GM21737 (cell line): Measurements from ENCODE around the gene PPM1M.
A peak's percentile ranks its signal among the peaks of the same experiment; 100 is the strongest.
"Not testable (repeated sequence)": the region's sequence is repeated elsewhere in the genome, so short reads cannot be mapped to it uniquely, and the experiment has no call there.

ENCODE experiments used
- ATAC-seq: cut with Tn5 transposase; IDR thresholded peaks from one replicate; pipeline ENCODE4 v1.9.1; 2021; ENCODE audit warnings: mild to moderate bottlenecking, moderate library complexity; ENCODE audit not compliant: unreplicated experiment

PPM1M gene

DNA sequence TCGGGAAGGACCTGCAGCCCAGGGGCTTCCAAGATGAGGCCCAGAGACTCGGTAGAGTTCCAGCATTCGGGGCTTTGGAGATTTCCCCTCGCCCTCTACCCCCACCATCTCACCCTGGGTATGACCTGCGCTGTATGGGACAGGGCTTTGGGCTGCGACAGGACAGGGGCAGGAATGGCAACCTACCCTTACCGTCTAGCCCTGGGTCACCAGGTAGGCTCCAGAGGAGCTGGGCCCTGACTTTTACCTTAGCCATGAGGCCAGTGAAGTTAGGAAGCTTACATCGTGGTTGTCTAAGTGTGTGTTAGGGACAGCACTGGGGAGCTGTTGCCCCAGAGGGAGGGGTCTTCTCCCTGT, 683 bp downstream of the PPM1M start:
- ATAC-seq = no peak

DNA sequence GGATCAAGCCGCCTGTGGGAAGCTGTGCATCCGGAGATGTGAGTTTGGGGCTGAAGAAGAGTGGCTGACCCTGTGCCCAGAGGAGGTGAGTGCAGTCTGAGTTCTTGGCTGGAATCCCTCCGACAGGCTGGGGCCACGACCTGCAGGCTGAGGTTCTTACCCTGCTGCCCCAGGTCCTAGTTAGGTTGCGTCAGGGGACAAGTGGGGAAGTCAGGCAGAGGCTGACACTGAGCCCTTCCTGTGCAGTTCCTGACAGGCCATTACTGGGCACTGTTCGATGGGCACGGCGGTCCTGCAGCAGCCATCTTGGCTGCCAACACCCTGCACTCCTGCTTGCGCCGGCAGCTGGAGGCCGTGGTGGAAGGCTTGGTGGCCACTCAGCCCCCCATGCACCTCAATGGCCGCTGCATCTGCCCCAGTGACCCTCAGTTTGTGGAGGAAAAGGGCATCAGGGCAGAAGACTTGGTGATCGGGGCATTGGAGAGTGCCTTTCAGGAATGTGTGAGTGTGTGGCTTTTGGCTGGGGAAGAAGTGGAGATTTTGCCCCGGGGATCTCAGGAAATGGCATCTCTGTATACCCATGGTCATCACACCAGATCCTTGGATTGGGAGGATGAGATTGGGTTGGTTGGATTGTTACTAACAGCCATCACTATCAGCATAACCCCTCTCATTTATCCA, 1.3 kb downstream of the PPM1M start:
- ATAC-seq = no peak

DNA sequence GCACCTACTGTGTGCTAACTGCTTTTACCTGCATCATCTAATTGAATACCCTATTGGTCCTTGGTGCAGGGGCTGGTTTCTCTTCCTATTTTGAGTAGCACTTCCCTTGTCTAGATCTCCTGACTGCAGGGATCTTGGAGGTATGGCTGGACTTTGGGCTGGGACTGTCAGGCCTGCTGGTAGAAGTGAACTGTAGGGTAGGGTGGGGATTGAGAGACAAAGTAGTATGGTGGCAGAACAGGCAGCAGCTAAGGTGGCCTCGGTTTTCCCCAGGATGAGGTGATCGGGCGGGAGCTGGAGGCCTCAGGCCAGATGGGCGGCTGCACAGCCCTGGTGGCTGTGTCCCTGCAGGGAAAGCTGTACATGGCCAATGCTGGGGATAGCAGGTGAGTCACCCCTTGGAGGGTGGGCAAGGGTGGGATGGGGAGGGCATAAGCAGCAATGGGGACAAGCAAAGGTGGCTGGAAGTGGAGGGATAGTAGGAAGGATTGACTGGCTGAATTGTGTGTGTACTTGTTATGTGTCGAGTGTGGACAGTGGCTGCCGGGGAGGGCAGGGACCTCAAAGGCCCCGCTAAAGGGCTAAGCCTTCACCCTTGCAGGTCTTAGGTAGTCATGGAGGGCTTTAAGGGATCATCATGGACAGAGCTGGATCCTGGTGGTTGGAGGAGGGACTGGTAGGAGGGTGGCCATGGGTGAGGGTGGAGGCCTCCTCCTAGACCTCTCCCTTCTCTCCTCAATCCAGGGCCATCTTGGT, 2.0 kb downstream of the PPM1M start:
- ATAC-seq = no peak

DNA sequence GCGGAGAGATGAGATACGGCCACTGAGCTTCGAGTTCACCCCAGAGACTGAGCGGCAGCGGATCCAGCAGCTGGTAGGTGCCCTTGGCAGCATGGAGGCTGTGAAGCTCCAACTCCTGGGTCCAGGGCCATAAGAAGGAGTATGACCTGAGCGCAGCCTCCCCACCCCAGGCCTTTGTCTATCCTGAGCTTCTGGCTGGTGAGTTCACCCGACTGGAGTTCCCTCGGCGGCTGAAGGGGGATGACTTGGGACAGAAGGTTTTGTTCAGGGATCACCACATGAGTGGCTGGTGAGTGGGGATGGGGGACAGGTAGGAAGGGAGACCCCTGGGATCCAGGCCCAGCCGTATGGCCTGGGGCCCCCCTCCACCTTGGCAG, 2.6 kb downstream of the PPM1M start:
- no peak for ATAC-seq

DNA sequence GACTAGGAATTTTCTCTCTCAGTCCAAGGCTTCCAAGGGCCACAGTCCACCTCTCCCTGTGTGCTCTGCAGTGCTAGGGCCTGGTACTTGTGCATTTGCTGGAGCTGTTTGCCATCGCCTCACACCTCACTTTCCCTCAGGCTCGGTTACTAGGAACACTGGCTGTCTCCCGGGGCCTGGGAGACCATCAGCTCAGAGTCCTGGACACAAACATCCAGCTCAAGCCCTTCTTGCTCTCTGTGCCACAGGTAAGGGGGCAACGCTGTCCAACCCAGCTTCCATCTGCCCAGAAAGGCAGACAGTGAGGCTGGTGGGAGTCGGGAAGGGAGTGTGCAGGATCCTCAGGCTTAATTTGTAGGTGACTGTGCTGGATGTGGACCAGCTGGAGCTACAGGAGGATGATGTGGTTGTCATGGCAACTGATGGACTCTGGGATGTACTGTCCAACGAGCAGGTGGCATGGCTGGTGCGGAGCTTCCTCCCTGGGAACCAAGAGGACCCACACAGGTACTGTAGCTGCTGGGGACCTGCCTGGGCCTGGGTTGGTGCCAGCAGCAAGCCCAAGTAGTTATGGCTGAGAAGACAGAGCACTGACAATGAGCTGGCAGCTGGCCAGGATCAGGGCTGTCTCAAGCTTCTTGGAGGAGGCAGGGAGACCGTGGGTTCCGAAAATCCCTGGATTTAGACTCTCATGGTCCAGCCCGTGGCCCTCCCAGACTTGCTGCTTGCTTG, 3.4 kb downstream of the PPM1M start:
- ATAC-seq = no peak

DNA sequence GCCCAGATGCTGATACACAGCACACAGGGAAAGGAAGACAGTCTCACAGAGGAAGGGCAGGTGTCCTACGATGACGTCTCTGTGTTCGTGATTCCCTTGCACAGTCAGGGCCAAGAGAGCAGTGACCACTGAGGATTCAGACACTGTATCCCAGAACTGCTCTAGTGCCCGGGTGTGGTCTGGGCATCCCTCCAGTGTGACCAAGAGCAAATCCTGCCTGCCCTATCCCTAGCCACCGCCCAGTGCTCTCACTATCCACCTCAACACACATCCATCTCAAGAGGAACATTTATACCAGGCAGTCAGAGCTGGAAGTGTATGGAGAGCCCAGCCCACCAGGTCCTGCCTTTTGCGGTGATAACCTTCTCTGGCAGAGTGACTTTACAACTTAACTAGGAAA, 4.1 kb downstream of the PPM1M start:
- no peak for ATAC-seq

DNA sequence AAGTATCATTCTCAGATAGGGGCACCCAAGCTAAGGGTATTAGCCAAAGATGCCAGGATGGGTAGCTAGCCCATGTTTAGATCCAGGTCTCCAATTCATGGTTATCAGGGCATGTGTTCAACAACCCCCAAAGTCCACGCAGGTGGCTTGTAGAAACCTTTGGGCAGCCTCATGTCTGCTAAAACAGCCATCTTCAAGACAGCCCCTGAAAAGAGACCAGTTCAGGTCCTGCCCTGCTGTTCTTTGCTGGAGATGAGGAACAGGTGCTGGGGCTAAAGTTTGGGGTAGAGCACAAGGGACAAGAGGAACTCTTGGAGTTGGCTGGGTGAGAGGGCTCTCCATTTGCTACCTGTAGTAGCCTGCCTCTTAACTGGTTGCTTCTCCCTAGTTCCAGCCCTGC, 4.6 kb downstream of the PPM1M start:
- ATAC-seq = no peak

DNA sequence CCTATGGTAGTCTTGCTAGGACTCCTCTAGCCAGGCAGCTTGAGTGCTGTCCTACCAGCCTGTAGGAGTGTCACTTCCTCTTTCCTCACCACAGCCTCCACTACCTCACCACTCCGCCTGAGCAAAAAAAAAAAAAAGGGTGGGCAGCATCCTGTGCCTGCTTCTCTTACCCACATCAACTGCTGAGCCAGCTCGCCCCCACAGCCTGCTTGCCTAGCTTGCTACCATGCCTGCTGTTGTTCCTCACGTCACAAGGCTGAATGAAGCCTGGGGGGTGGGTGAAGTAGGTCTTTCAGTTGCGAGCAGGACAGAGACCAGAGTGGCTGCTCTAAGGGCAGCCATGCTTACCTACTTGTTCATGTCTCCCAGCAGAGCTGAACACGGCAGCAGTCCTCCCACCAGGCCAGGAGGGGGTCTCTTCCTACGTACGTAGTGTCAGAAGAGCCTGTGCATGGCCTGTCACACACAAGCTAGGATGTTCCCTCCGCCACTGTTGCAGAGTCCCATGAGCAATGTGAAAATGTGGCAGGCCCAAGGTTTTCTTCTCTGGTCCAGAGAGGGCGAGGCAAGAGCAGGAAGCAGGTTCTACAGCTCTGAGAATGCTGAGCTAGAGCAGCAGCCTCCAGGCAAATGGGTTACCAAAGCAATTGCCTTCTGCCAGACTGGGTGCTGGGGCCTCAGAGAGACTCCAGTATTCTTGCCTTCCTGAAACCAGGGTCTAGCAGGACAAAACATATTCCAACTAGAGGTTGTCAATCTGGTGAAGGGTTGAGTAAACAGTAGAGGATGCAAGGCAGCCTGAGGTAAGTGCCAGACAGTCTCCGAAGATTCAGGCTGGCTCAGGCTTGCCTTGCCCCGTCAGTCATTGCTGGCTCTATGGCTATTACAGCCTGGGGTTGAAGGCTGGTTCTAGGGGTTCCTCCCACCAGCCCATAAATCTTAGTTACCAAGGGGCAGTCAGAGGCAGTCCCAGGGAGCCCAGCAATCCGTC, 8.1 kb downstream of the PPM1M start:
- ATAC-seq = peak; percentile 76

GRCh38 chr3:52254608-52255007, 9.0 kb downstream of the PPM1M start:
- ATAC-seq = no peak

DNA sequence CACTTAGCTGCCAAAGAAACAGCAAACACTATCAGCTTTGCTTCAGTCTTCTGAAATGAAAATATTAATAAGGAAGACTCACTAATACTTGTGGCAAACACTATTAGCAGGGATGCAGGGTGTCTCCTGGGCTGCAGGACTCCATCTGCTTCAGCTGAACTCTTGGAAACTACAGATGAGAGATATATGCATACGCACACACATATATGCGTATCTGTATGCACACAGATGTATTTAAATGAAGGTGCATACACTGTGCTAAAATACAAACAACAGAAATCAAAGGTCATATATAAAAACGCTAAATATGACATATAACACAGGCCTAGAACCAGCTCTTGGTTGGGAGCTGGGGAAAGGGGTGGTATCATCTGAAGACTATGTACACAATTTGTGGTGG, 10.6 kb downstream of the PPM1M start:
- no peak for ATAC-seq

DNA sequence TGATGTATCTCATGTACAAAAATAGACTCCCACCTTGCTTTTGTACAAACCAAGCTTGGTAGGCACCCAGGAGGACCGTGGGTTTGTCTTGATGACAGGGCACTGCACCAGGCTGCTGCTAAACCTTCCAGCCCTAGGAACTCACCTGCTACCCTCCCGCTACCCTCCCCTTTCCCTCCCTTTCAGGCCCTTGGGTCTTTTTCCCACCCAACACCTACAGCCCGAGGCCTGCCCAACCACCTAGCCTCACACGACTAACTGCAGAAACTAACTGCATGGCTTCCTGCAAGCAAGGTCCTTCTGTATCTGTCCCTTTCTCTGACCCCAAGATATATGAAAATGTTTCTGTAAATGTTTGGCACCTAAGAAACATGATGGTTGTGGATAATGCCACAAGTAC, 11.1 kb downstream of the PPM1M start:
- ATAC-seq = no peak

GRCh38 chr3:52257911-52258310, 12.4 kb downstream of the PPM1M start:
- ATAC-seq = no peak

DNA sequence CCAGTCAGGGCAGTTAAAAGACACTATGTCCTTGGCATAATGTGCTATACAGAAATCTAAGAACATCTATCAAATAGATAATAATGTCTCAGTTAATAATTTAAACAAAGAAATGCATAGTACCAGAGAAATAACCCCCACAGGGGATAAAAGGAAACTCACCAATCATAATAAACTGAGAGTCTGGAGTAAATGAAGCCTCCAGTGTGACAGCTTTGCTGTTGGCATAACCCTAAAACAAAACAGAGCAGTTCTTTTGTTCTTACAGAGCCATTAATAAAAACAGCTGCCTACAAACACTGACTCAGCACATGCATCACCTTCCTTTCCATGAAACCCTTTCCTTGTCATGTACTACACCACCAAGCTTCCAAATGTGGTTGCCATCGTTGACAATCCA, 13.5 kb downstream of the PPM1M start:
- no peak for ATAC-seq

GRCh38 chr3:52259448-52259847, 13.9 kb downstream of the PPM1M start:
- ATAC-seq = no peak

GRCh38 chr3:52262447-52262846, 16.9 kb downstream of the PPM1M start:
- ATAC-seq = no peak

GRCh38 chr3:52265387-52265786, 19.8 kb downstream of the PPM1M start:
- no peak for ATAC-seq

DNA sequence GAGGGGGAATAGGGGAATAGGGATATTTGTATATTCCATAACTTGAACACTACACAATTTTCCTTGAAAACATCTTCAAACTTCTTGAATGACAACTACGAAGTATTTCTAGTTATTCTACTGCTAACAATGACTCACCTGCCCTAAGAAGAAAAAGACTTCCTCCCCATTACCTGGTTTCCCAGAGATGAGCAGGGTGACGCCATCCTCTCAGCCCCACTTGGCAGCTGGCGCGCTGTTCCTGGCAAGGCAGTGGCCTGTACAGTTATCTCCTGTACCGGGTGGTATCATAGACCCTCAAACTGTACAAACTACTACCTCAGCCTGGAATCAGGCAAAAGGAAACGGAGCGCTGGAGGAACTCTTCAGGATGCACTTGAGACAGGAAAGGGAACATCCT, 22.5 kb downstream of the PPM1M start:
- ATAC-seq = no peak

GRCh38 chr3:52269776-52270175, 24.2 kb downstream of the PPM1M start:
- no peak for ATAC-seq

DNA sequence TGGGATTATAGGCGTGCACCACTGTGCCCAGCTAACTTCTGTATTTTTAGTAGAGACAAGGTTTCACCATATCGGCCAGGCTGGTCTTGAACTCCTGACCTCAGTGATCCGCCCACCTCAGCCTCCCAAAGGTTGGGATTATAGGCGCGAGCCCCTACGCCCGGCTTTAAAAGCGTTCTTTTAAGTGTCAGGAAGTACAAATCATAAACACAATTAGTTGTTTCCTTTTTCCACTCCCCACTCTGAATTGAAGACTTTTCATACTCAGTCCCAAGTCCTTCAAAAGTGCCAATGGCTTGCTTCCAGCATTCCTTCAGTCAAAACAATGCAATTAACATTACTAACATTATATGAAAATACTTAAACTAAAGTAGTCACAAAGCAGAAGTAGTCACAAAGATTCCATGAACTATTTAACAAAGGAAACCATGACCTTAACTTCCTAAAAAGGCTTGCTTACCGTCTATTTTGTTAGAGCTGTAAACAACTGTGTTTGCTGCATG, 24.7 kb downstream of the PPM1M start:
- no peak for ATAC-seq

DNA sequence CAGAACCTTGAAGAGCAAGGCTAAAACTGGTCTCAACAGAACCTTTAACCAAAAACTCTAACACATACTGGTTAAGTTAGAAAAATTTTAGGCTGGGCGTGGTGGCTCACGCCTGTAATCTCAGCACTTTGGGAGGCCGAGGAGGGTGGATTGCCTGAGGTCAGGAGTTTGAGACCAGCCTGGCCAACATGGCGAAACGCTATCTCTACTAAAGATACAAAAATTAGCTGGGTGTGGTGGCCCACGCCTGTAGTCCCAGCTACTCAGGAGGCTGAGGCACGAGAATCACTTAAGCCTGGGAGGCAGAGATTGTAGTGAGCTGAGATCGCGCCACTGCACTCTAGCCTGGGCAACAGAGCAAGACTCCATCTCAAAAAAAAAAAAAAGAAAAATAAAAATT, 26.6 kb downstream of the PPM1M start:
- not testable (repeated sequence) for ATAC-seq

- no peak for ATAC-seq
These were observed 27.3 kb downstream of the PPM1M start for GRCh38 chr3:52272831-52273230.
